Calu3 (cell line): Measurements from ENCODE around the gene RPH3AL. TPM values are rescaled to one million over a fixed set of nuclear protein-coding genes. Genes with fewer than 3 reads are reported as not detected.

ENCODE experiments used
- BruUV-seq: library from RNA; stranded (reverse); fragments of 400-500 nt; replicated peaks from 2 replicates; lab custom pipeline; 2021; lab: Mats Ljungman, UMichigan
- CTCF ChIA-PET: fragments of 300-600 bp; sonication (Branson Sonifier 250); formaldehyde crosslinking; loops from one replicate; lab custom pipeline; 2022; ENCODE audit warnings: antibody characterized with exemption; lab: Charles Lee
- DNase-seq: peaks from one replicate; pipeline ENCODE4 v3.0.0; 2022
- H3K27ac Mint-ChIP-seq: one replicate; pipeline ENCODE4 v1.8.0; 2022; ENCODE audit warnings: mixed read lengths; ENCODE audit not compliant: unreplicated experiment
- H3K27me3 Mint-ChIP-seq: one replicate; pipeline ENCODE4 v1.8.0; 2022; ENCODE audit warnings: mixed read lengths; ENCODE audit not compliant: unreplicated experiment
- H3K36me3 Mint-ChIP-seq: one replicate; pipeline ENCODE4 v1.8.0; 2022; ENCODE audit warnings: mild to moderate bottlenecking, moderate library complexity, mixed read lengths; ENCODE audit not compliant: insufficient read depth, unreplicated experiment
- H3K4me1 Mint-ChIP-seq: one replicate; pipeline ENCODE4 v1.8.0; 2022; ENCODE audit warnings: mild to moderate bottlenecking, low read depth, mixed read lengths; ENCODE audit not compliant: unreplicated experiment
- H3K4me3 Mint-ChIP-seq: one replicate; pipeline ENCODE4 v1.8.0; 2022; ENCODE audit warnings: mild to moderate bottlenecking, low read depth, moderate library complexity, mixed read lengths; ENCODE audit not compliant: unreplicated experiment
- H3K9me3 Mint-ChIP-seq: one replicate; pipeline ENCODE4 v1.8.0; 2022; ENCODE audit warnings: low read depth, mixed read lengths; ENCODE audit not compliant: unreplicated experiment
- intact Hi-C: fragments of 100-400 bp; cut with micrococcal nuclease; formaldehyde crosslinking; loops from one replicate; pipeline ENCODE4 v1.10.0; 2022; ENCODE audit not compliant: unreplicated experiment
- total RNA-seq: library from RNA; stranded (reverse); gene quantifications from 2 replicates; pipeline ENCODE4 v1.2.3, GENCODE V29; 2022
- TF ChIP-seq, protein P1 (sequence below): fragments of 200-600 bp; IDR thresholded peaks from one replicate; pipeline ENCODE4 v1.8.0; 2022; ENCODE audit warnings: antibody characterized with exemption; ENCODE audit not compliant: unreplicated experiment

RPH3AL gene
- total RNA-seq, 1 experiment from 2014 or later = 14.1 TPM

GRCh38 chr17:286571-286970, 66.0 kb downstream of the RPH3AL start:
- no peak for DNase-seq
- Mint-ChIP-seq H3K4me1 (no peaks in the 10 kb centered on the region), H3K4me3 (no peak overlapping the region)

DNA sequence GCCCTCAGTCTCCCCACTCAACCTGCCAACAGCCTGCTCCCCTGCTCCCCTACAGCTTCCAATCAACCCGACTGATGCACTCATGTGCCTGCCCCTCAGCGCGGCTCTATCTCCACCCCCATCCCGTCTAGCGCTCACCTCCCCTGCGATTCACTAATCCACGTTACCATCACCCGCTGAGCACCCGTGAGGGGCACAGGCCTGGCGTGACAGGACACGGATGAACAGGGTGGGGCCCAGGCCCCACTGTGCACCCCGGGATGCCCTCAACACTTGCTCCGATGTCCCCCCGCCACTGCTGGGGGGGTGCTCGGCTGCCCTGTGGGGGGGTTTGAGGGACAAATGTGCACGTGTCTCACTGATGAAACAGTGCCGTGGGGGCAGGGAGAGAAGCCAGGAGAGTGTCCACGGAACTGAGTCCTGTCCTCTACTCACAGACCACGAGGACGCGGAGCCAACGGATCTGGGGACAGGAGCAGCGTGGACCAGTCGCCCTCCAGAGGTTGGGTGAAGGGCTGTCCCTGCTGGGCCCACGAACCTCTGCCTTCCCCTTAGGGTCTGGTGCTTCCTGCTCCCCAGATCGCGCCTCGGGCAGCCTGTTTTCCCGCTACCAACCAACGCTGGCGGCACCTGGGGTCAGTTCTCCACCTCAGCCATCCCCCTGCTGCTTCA, 66.7 kb downstream of the RPH3AL start:
- H3K27me3 Mint-ChIP-seq = no peaks in the 10 kb centered on the region

More at GRCh38 chr17:286571-286970, 66.0 kb downstream of the RPH3AL start:
- TF ChIP-seq, protein P1, sequence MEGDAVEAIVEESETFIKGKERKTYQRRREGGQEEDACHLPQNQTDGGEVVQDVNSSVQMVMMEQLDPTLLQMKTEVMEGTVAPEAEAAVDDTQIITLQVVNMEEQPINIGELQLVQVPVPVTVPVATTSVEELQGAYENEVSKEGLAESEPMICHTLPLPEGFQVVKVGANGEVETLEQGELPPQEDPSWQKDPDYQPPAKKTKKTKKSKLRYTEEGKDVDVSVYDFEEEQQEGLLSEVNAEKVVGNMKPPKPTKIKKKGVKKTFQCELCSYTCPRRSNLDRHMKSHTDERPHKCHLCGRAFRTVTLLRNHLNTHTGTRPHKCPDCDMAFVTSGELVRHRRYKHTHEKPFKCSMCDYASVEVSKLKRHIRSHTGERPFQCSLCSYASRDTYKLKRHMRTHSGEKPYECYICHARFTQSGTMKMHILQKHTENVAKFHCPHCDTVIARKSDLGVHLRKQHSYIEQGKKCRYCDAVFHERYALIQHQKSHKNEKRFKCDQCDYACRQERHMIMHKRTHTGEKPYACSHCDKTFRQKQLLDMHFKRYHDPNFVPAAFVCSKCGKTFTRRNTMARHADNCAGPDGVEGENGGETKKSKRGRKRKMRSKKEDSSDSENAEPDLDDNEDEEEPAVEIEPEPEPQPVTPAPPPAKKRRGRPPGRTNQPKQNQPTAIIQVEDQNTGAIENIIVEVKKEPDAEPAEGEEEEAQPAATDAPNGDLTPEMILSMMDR = no peak
- no TSS peak for BruUV-seq
- H3K27me3 Mint-ChIP-seq = no peaks in the 10 kb centered on the region
- CTCF ChIA-PET = no interaction called here
- H3K27ac Mint-ChIP-seq = no peak overlapping the region
- no peaks in the 10 kb centered on the region for H3K9me3 Mint-ChIP-seq
- intact Hi-C loops = no loop called here
- H3K36me3 Mint-ChIP-seq = peaks cover 8% of the 10 kb centered on the region

DNA sequence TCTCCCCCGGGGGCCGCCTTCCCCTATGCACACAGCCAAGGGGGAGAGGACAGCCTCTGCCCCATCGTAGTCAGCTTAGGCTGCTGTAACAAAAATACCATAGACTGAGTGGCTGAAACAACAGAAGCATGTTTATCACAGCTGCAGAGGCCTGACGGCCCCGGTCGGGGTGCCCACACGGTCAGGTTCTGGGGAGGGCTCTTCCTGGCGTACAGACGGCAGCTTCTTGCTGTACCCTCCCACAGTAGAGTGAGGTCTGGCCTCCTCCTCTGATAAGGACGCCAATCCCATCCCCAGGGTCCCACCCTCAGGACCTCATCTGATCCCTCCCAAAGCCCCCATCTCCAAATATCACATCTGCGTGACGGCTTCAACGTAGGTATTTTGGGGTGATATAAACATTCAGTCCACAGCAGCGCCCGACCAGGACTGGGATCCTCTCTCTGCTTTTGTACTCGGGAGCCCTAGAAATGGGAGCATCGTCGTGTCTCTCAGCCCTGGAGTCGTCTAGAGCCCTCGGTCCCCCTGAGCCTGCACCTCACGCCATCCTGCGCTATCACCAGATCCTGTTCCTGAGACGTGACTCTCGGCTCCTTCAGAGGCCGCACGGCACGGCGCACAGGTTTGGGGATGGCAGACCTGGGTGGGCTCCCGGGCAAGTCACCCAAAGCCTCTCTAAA, 67.8 kb downstream of the RPH3AL start:
- no peak overlapping the region for H3K4me3 Mint-ChIP-seq
- H3K4me1 Mint-ChIP-seq = no peaks in the 10 kb centered on the region
- intact Hi-C loops = no loop called here
- H3K36me3 Mint-ChIP-seq = peaks cover 5% of the 10 kb centered on the region
- no peaks in the 10 kb centered on the region for H3K9me3 Mint-ChIP-seq
- no peak for DNase-seq
- BruUV-seq = no TSS peak
- CTCF ChIA-PET = no interaction called here
- H3K27ac Mint-ChIP-seq = no peak overlapping the region
- H3K27me3 Mint-ChIP-seq = no peaks in the 10 kb centered on the region
- TF ChIP-seq, protein P1 = no peak

More for the DNA sequence above, 66.7 kb downstream of the RPH3AL start:
- TF ChIP-seq, protein P1 = no peak
- Mint-ChIP-seq H3K27ac (no peak overlapping the region), H3K9me3 (no peaks in the 10 kb centered on the region), H3K4me1 (no peaks in the 10 kb centered on the region), H3K4me3 (no peak overlapping the region), H3K36me3 (peaks cover 8% of the 10 kb centered on the region)
- no peak for DNase-seq
- intact Hi-C loops = no loop called here
- no TSS peak for BruUV-seq
- CTCF ChIA-PET = no interaction called here

DNA sequence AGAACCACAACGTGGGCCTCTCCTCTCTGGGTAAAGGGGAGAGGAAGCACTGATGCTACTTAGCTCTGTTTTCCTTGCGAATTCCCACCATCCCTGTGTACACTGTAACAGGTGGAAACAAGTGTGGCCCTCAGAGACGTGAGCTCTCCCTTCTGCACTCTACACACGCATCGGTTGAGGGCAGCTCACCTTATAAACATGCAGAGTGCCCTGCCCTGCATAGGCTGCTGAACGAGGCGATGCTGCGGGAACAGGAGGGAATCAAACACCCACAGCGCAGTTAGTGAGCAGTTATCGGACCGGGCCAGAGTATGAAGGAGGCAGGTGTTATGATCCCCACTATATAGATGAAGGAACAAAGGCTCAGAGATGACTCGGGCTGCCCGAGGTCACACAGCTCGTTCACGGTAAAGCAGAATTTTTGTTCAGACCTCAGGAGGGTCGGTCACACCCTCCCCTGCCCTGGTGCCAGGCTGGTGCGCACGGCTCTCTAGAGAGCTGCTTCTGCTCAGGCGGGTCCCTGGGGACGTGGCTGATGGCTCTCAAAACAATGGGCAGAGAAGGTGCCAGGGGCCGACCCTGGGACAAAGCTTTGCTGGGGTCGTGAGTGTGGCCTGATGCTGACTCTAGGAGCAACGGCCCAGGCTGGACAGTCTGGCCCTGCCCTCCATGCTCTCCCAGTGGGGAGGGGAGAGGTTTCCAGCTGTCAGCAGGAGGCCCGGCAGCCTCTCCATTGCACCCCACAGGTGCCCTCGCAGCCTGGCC, 68.5 kb downstream of the RPH3AL start:
- H3K27ac Mint-ChIP-seq = no peak overlapping the region
- intact Hi-C loops = no loop called here

More for the DNA sequence above, 68.5 kb downstream of the RPH3AL start:
- no peaks in the 10 kb centered on the region for H3K27me3 Mint-ChIP-seq
- no peak overlapping the region for H3K4me3 Mint-ChIP-seq
- no TSS peak for BruUV-seq
- no peak for DNase-seq
- CTCF ChIA-PET = no interaction called here
- H3K36me3 Mint-ChIP-seq = no peaks in the 10 kb centered on the region
- no peaks in the 10 kb centered on the region for H3K4me1 Mint-ChIP-seq
- TF ChIP-seq, protein P1 = no peak
- no peaks in the 10 kb centered on the region for H3K9me3 Mint-ChIP-seq
